ENCODE measurements around the gene FES.

- TF ChIP-seq CTCF (IDR thresholded peaks at IDR 0.05) (no peak), EP300 (IDR thresholded peaks at IDR 0.05) (no peak), POLR2A (IDR thresholded peaks at IDR 0.05) (no peak), POLR2AphosphoS5 (IDR thresholded peaks at IDR 0.05) (no peak)
Measured at GRCh38 chr15:90876046-90876445, 8.3 kb upstream of the FES start.
